OCI-LY7 (cell line): ENCODE results near the gene SNX32.

ENCODE experiments used
- EZH2phosphoT487 ChIP-seq: fragments of 200-600 bp; sonication (generic); IDR thresholded peaks from 2 replicates; pipeline ENCODE4 v1.6.1; 2018; ENCODE audit warnings: low read depth, borderline replicate concordance, mild to moderate bottlenecking, mixed run types, antibody characterized with exemption, low read length, moderate library complexity, mixed read lengths
- TF ChIP-seq, protein P1 (sequence below): fragments of 200-600 bp; sonication (generic); conservative IDR thresholded peaks from 2 replicates; pipeline ENCODE4 v1.5.1; 2014; ENCODE audit warnings: mild to moderate bottlenecking, antibody characterized with exemption, low read length, moderate library complexity, mixed read lengths

DNA sequence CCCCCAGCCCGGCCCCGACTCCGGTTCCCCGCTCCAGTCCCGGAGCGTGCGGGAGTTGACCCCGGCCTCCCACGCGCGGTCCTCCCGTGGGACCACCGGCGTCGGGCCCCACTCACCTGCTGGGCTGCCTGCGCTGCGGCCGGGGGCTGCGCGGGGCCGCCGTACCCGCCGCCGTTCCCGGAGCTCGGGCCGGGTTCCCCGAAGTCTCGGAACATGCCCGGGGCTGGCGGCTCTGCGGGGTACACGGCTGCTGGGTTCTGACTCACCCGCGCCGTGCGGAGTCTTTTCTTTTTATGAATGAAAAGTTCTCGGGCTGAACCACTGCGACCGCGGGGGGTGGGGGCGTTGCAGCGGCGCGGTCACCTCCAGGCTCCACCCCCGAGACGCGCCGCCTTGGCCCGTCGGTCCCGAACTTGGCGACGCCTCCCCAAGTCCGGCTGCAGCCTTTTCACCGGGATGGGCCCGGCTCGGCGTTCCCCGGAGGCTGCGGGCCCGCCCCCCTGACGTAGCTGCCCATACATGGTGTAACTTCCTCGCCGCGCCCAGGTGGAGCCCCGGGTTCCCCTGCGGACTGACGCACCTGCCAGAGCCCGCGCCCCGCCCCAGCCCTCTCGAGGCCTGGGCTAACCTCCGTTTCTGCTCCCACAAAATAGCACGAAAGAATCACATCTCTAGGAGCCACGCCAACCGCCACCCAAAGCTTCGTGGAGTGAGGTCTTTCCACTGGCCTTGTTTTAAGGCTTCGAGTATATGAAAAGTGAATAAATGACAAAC, 66.5 kb downstream of the SNX32 start, which contains the start of gene FOSL1:
- TF ChIP-seq, protein P1, sequence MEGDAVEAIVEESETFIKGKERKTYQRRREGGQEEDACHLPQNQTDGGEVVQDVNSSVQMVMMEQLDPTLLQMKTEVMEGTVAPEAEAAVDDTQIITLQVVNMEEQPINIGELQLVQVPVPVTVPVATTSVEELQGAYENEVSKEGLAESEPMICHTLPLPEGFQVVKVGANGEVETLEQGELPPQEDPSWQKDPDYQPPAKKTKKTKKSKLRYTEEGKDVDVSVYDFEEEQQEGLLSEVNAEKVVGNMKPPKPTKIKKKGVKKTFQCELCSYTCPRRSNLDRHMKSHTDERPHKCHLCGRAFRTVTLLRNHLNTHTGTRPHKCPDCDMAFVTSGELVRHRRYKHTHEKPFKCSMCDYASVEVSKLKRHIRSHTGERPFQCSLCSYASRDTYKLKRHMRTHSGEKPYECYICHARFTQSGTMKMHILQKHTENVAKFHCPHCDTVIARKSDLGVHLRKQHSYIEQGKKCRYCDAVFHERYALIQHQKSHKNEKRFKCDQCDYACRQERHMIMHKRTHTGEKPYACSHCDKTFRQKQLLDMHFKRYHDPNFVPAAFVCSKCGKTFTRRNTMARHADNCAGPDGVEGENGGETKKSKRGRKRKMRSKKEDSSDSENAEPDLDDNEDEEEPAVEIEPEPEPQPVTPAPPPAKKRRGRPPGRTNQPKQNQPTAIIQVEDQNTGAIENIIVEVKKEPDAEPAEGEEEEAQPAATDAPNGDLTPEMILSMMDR, result no peak
- no peak for TF ChIP-seq EZH2phosphoT487
